K562 (cell line): ENCODE data around the gene OR4D2. TPM values are rescaled to one million over a fixed set of nuclear protein-coding genes. Genes with fewer than 3 reads are reported as not detected.

ENCODE experiments used
- ATAC-seq: fragments of 200-7000 bp; cut with Tn5 transposase; 3 replicates; pipeline ENCODE4 v1.9.1; 2020; ENCODE audit warnings: moderate library complexity
- BruUV-seq: library from RNA; stranded (reverse); fragments of 400-500 nt; replicated peaks from 2 replicates; lab custom pipeline; 2021; lab: Mats Ljungman, UMichigan
- CTCF ChIA-PET: fragments of 300-600 bp; formaldehyde crosslinking; extraction: SDS; loops from one replicate; lab custom pipeline; 2021; ENCODE audit warnings: low intra/inter-chr PET ratio; lab: Yijun Ruan, JAX
- POLR2A ChIA-PET: fragments of 300-600, 350-650 bp; sonication (Branson Sonifier 250); formaldehyde crosslinking; extraction: SDS; loops from one replicate; lab custom pipeline; 2021; ENCODE audit warnings: antibody characterized with exemption, inconsistent platforms; lab: Yijun Ruan, JAX
- DNase-seq, 4 experiments: peaks; one replicate each; pipeline versions ENCODE4 v3.0.0 to v3.0.0-alpha.2; 2011 to 2018; ENCODE audit warnings: low spot score in 3 of 4, mixed read lengths in 3 of 4; ENCODE audit errors: extremely low read depth in 1 of 4
- FAIRE-seq: peaks from 2 replicates; lab custom pipeline; 2011; peaks lifted over from hg19 to GRCh38; lab: Jason Lieb, UNC
- H2AFZ ChIP-seq: 2 replicates; pipeline ENCODE4 v1.6.0; 2011; ENCODE audit warnings: low read depth, low read length, control low read depth, inconsistent platforms
- H3K27ac ChIP-seq: fragments of 200-600 bp; 3 replicates; pipeline ENCODE4 v1.8.0; 2011; ENCODE audit warnings: low read depth, mild to moderate bottlenecking, control low read depth, inconsistent platforms, low read length, moderate library complexity, mixed read lengths; ENCODE audit errors: extremely low read depth
- H3K27me3 ChIP-seq, 2 experiments: fragments of 300-600 bp in 1 of 2; 2 replicates in 1 of 2; 3 replicates in 1 of 2; pipeline versions ENCODE4 v1.6.0 to v1.8.0; 2011; ENCODE audit warnings: inconsistent platforms in 2 of 2, low read length in 2 of 2, mild to moderate bottlenecking in 1 of 2, mixed read lengths in 1 of 2, moderate library complexity in 1 of 2; ENCODE audit not compliant: control insufficient read depth in 2 of 2, insufficient read depth in 2 of 2
- H3K36me3 ChIP-seq: fragments of 300-600 bp; 3 replicates; pipeline ENCODE4 v1.8.0; 2011; ENCODE audit warnings: mild to moderate bottlenecking, low read length, inconsistent platforms; ENCODE audit not compliant: control insufficient read depth, insufficient read depth
- H3K4me1 ChIP-seq, 2 experiments: fragments of 200-600 bp in 1 of 2; replicated peaks in 1 of 2; 2 replicates in 1 of 2; 3 replicates in 1 of 2; pipeline versions ENCODE4 v1.5.1 to v1.8.0; 2011; ENCODE audit warnings: inconsistent platforms in 2 of 2, low read length in 2 of 2, mild to moderate bottlenecking in 1 of 2, mixed read lengths in 1 of 2, moderate library complexity in 1 of 2; ENCODE audit not compliant: control insufficient read depth in 2 of 2, insufficient read depth in 2 of 2
- H3K4me2 ChIP-seq: 2 replicates; pipeline ENCODE4 v1.6.1; 2011; ENCODE audit warnings: low read length, control low read depth, inconsistent platforms, mixed read lengths; ENCODE audit not compliant: insufficient read depth
- H3K4me3 ChIP-seq: fragments of 200-600 bp; sonication (generic), shearing (Covaris generic); 2 replicates; pipeline ENCODE4 v1.5.1; 2016; ENCODE audit warnings: control low read depth, inconsistent platforms
- H3K79me2 ChIP-seq: fragments of 200-600 bp; 3 replicates; pipeline ENCODE4 v1.8.0; 2011; ENCODE audit warnings: low read length, inconsistent platforms; ENCODE audit not compliant: control insufficient read depth, insufficient read depth
- H3K9ac ChIP-seq, 2 experiments: 2 replicates each; pipeline versions ENCODE4 v1.6.0 to v1.6.1; 2011; ENCODE audit warnings: low read depth in 2 of 2, low read length in 2 of 2, control low read depth in 1 of 2, inconsistent platforms in 1 of 2, mild to moderate bottlenecking in 1 of 2, mixed read lengths in 1 of 2; ENCODE audit not compliant: insufficient read depth in 1 of 2
- H3K9me1 ChIP-seq: one replicate; pipeline ENCODE4 v1.6.0; 2011; ENCODE audit warnings: inconsistent platforms, mild to moderate bottlenecking, low read length, moderate library complexity; ENCODE audit not compliant: control insufficient read depth, insufficient read depth
- H3K9me3 ChIP-seq: replicated peaks from 2 replicates; pipeline ENCODE4 v1.5.1; 2011; ENCODE audit warnings: low read depth, low read length, inconsistent platforms; ENCODE audit not compliant: control insufficient read depth, insufficient read depth
- H4K20me1 ChIP-seq: replicated peaks from 2 replicates; pipeline ENCODE4 v1.6.1; 2011; ENCODE audit warnings: low read length, inconsistent platforms, mixed read lengths; ENCODE audit not compliant: control insufficient read depth, insufficient read depth
- BCOR ChIP-seq: fragments of 450-650 bp; IDR thresholded peaks from 2 replicates; pipeline ENCODE4 v1.6.1; 2016
- CHAMP1 ChIP-seq: fragments of 450-650 bp; IDR thresholded peaks from 2 replicates; pipeline ENCODE4 v1.6.1; 2016; ENCODE audit warnings: mild to moderate bottlenecking
- MLX ChIP-seq, 2 experiments: fragments of 450-650 bp in 1 of 2; sonication (generic) in 1 of 2; formaldehyde crosslinking; conservative IDR thresholded peaks; 2 replicates each; pipeline versions ENCODE4 v1.4.0 to v1.8.1; 2020 to 2022; ENCODE audit warnings: mild to moderate bottlenecking in 1 of 2, missing genetic modification reagents in 1 of 2
- PHTF2 ChIP-seq: fragments of 250-450 bp; sonication (Bioruptor Pico); IDR thresholded peaks from 2 replicates; pipeline ENCODE4 v1.5.0; 2021; ENCODE audit warnings: mild to moderate bottlenecking
- SREBF2 ChIP-seq: sonication (generic); formaldehyde crosslinking; IDR thresholded peaks from 2 replicates; pipeline ENCODE4 v1.4.0; 2020; ENCODE audit warnings: mild to moderate bottlenecking, missing genetic modification reagents
- WGBS: fragments of 100-300 bp; shearing (Covaris generic); methylation state at CpG from one replicate; pipeline ENCODE4 v1.1.6; 2016; ENCODE audit warnings: low coverage, mixed read lengths; ENCODE audit not compliant: insufficient coverage; ENCODE audit errors: missing lambda C conversion rate; 5-methylcytosine and 5-hydroxymethylcytosine counted together
- in situ Hi-C: fragments of 300-500 bp; cut with MboI; formaldehyde crosslinking; loops from 4 replicates; pipeline ENCODE4 v1.15.0; 2018; ENCODE audit warnings: inconsistent platforms, mixed read lengths
- intact Hi-C: fragments of 100-400 bp; cut with micrococcal nuclease; formaldehyde crosslinking; loops from 2 replicates; pipeline ENCODE4 v1.14.2; 2022
- polyA plus RNA-seq, 8 experiments: library from polyadenylated mRNA; depleted of rRNA in 4 of 8; stranded (reverse) in 5 of 8; unstranded in 3 of 8; fragments of >200 nt; fragmentation: Nextera tagmentation in 2 of 8; fragmentation: Illumina TruSeq in 1 of 8; extraction: Ambion mirVana in 2 of 8; extraction: Trizol in 1 of 8; gene quantifications; 2 replicates each; pipeline versions ENCODE4 v1.2.1 to v1.2.3, GENCODE V29; 2011 to 2014; ENCODE audit warnings: inconsistent platforms in 1 of 8, missing spikeins in 1 of 8
- total RNA-seq, 7 experiments: library from RNA; depleted of rRNA in 6 of 7; stranded (reverse); fragments of >200 nt in 6 of 7; fragmentation: Illumina TruSeq in 2 of 7; extraction: Trizol in 2 of 7; gene quantifications; 2 replicates each; pipeline versions ENCODE4 v1.2.1 to v1.2.3, GENCODE V29; 2011 to 2021; ENCODE audit warnings: low replicate concordance in 1 of 7
- TF ChIP-seq, protein P1 (sequence below), 2 experiments: fragments of 450-650 bp; formaldehyde crosslinking in 1 of 2; IDR thresholded peaks; 2 replicates each; pipeline versions ENCODE4 v1.4.0 to v1.6.1; 2014 to 2020; ENCODE audit warnings: mild to moderate bottlenecking in 2 of 2, borderline replicate concordance in 1 of 2, low read depth in 1 of 2
- TF ChIP-seq, protein P2 (sequence below): fragments of 450-650 bp; formaldehyde crosslinking; IDR thresholded peaks from 2 replicates; pipeline ENCODE4 v1.4.0; 2020; ENCODE audit warnings: mild to moderate bottlenecking, moderate library complexity

Gene OR4D2
- total and polyA plus RNA-seq, 9 of the 15 experiments (the other 6 are each of a cell fraction or from before 2014, with no cell fraction given) = not detected

DNA sequence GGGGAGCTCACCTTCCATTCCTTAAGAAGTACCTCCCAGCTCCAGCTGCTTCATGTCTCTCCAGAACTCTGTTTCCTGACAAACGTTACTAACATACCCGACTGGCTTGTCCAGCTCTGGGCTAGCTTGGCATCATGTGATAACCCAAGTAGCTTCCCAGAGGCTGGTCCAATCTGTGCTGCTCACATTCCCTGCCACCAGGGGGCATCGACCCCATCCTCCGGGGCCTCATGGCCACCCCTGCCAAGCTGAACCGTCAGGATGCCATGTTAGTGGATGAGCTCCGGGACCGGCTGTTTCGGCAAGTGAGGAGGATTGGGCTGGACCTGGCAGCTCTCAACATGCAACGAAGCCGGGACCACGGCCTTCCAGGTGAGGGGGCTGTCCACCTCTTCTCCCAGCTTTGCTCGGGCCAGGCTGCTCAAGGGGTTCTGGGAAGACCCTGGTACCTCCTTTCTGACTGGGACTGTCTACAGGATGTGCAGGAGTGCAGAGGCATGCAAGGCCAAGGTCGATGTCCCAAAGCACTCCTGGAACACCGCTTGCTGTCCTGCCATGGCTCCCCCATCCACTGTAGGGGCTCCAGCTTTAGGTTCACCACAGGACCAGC lies 33.3 kb downstream of the OR4D2 start:
- no peak overlapping the region; the same call in 1 of the 2 replicates for H3K4me2 ChIP-seq
- H3K36me3 ChIP-seq = no peaks in the 10 kb centered on the region
- CTCF ChIA-PET = interaction anchor here (0.7 kb wide), 1 partner anchor 55 kb away, joined by 3 read pairs; no protein-coding TSS in a partner anchor
- ATAC-seq (peak; percentile 84), FAIRE-seq (peak; percentile 83), DNase-seq (peak; percentile 55 to 63 (median 62))
- in situ Hi-C loops (no loop called here), intact Hi-C loops (loop anchor here (1.0 kb wide), 1 partner anchor 247 kb away; no protein-coding TSS in a partner anchor)
- no peak overlapping the region for H2AFZ ChIP-seq
- WGBS = 13% methylated on average over 14 of the region's 14 CpGs
- H3K27me3 ChIP-seq = peaks cover 0 to 20% of the 10 kb centered on the region in 2 experiments; a peak in 2 of 5 replicates
- POLR2A ChIA-PET = interaction anchor here (0.6 to 2.2 kb wide), 10 partner anchors 9 to 317 kb away, joined by 3 to 6 read pairs (median 3); partner anchors contain the start of gene MKS1
- H3K4me1 ChIP-seq = peaks cover 12 to 17% of the 10 kb centered on the region in 2 experiments
- no peak overlapping the region for H3K27ac ChIP-seq
- H3K9me3 ChIP-seq = no peaks in the 10 kb centered on the region
- no peaks in the 10 kb centered on the region for H3K79me2 ChIP-seq
- no peaks in the 10 kb centered on the region for H3K9me1 ChIP-seq
- no TSS peak for BruUV-seq
- H3K9ac ChIP-seq = no peak overlapping the region
- H3K4me3 ChIP-seq = no peak overlapping the region
- H4K20me1 ChIP-seq = no peaks in the 10 kb centered on the region
- no peak for TF ChIP-seq PHTF2 (CRISPR knock-in tag)
- TF ChIP-seq SREBF2 (CRISPR knock-in tag) = no peak
- TF ChIP-seq, protein P1, sequence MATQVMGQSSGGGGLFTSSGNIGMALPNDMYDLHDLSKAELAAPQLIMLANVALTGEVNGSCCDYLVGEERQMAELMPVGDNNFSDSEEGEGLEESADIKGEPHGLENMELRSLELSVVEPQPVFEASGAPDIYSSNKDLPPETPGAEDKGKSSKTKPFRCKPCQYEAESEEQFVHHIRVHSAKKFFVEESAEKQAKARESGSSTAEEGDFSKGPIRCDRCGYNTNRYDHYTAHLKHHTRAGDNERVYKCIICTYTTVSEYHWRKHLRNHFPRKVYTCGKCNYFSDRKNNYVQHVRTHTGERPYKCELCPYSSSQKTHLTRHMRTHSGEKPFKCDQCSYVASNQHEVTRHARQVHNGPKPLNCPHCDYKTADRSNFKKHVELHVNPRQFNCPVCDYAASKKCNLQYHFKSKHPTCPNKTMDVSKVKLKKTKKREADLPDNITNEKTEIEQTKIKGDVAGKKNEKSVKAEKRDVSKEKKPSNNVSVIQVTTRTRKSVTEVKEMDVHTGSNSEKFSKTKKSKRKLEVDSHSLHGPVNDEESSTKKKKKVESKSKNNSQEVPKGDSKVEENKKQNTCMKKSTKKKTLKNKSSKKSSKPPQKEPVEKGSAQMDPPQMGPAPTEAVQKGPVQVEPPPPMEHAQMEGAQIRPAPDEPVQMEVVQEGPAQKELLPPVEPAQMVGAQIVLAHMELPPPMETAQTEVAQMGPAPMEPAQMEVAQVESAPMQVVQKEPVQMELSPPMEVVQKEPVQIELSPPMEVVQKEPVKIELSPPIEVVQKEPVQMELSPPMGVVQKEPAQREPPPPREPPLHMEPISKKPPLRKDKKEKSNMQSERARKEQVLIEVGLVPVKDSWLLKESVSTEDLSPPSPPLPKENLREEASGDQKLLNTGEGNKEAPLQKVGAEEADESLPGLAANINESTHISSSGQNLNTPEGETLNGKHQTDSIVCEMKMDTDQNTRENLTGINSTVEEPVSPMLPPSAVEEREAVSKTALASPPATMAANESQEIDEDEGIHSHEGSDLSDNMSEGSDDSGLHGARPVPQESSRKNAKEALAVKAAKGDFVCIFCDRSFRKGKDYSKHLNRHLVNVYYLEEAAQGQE (IDR thresholded peaks at IDR 0.05; ENCODE audit: borderline replicate concordance) = peak; percentile 38; the same call in 1 of the 2 replicates
- TF ChIP-seq, protein P1 (CRISPR knock-in tag; IDR thresholded peaks at IDR 0.05; ENCODE audit: low read depth) = no peak
- no peak for TF ChIP-seq BCOR
- TF ChIP-seq MLX (CRISPR knock-in tag; conservative IDR thresholded peaks at IDR 0.05) = no peak
- no peak for TF ChIP-seq CHAMP1
- TF ChIP-seq, protein P2, sequence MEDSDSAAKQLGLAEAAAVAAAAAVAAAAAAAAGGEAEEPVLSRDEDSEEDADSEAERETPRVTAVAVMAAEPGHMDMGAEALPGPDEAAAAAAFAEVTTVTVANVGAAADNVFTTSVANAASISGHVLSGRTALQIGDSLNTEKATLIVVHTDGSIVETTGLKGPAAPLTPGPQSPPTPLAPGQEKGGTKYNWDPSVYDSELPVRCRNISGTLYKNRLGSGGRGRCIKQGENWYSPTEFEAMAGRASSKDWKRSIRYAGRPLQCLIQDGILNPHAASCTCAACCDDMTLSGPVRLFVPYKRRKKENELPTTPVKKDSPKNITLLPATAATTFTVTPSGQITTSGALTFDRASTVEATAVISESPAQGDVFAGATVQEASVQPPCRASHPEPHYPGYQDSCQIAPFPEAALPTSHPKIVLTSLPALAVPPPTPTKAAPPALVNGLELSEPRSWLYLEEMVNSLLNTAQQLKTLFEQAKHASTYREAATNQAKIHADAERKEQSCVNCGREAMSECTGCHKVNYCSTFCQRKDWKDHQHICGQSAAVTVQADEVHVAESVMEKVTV (CRISPR knock-in tag) = no peak
